Measurements from ENCODE around the gene CEP72. TPM values are rescaled to one million over a fixed set of nuclear protein-coding genes. Genes with fewer than 3 reads are reported as not detected.

The CEP72 gene
- total RNA-seq, 1 experiment from 2014 or later, result 33.2 TPM

DNA sequence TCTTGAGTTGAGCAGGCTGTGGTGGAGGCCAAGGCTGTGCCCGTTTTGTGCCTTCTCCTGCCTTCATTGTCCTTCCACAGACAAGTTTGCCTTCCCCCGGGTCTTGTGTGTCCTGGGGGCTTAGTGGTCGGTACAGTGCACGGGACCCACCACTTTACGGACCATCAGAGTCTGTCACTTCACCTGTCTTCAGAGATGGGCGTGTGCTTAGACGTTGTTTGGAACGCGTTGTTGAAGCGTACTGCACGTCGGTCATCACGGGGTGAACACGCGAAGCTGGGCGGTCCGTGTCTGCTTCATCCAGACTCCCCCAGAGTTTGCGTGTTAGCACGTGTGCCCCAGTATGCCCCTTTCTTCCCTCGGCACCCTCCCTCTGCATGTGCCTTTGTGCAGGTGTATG, 24.8 kb downstream of the CEP72 start:
- no TSS peak for BruUV-seq (replicated peaks)
- TF ChIP-seq SIN3A (IDR thresholded peaks at IDR 0.05; ENCODE audit: borderline replicate concordance, insufficient read depth, low read depth, low read length), result no peak
- TF ChIP-seq, protein P1, sequence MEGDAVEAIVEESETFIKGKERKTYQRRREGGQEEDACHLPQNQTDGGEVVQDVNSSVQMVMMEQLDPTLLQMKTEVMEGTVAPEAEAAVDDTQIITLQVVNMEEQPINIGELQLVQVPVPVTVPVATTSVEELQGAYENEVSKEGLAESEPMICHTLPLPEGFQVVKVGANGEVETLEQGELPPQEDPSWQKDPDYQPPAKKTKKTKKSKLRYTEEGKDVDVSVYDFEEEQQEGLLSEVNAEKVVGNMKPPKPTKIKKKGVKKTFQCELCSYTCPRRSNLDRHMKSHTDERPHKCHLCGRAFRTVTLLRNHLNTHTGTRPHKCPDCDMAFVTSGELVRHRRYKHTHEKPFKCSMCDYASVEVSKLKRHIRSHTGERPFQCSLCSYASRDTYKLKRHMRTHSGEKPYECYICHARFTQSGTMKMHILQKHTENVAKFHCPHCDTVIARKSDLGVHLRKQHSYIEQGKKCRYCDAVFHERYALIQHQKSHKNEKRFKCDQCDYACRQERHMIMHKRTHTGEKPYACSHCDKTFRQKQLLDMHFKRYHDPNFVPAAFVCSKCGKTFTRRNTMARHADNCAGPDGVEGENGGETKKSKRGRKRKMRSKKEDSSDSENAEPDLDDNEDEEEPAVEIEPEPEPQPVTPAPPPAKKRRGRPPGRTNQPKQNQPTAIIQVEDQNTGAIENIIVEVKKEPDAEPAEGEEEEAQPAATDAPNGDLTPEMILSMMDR (IDR thresholded peaks at IDR 0.05), result no peak
- TF ChIP-seq, protein P2, sequence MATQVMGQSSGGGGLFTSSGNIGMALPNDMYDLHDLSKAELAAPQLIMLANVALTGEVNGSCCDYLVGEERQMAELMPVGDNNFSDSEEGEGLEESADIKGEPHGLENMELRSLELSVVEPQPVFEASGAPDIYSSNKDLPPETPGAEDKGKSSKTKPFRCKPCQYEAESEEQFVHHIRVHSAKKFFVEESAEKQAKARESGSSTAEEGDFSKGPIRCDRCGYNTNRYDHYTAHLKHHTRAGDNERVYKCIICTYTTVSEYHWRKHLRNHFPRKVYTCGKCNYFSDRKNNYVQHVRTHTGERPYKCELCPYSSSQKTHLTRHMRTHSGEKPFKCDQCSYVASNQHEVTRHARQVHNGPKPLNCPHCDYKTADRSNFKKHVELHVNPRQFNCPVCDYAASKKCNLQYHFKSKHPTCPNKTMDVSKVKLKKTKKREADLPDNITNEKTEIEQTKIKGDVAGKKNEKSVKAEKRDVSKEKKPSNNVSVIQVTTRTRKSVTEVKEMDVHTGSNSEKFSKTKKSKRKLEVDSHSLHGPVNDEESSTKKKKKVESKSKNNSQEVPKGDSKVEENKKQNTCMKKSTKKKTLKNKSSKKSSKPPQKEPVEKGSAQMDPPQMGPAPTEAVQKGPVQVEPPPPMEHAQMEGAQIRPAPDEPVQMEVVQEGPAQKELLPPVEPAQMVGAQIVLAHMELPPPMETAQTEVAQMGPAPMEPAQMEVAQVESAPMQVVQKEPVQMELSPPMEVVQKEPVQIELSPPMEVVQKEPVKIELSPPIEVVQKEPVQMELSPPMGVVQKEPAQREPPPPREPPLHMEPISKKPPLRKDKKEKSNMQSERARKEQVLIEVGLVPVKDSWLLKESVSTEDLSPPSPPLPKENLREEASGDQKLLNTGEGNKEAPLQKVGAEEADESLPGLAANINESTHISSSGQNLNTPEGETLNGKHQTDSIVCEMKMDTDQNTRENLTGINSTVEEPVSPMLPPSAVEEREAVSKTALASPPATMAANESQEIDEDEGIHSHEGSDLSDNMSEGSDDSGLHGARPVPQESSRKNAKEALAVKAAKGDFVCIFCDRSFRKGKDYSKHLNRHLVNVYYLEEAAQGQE (IDR thresholded peaks at IDR 0.05; ENCODE audit: insufficient read depth in 1 of 2, low read depth in 2 of 2, low read length in 1 of 2), result no peak
- no peak for TF ChIP-seq POLR2AphosphoS5 (IDR thresholded peaks at IDR 0.05; ENCODE audit: low read depth, low read length)
- no peak for TF ChIP-seq TCF7L2 (IDR thresholded peaks at IDR 0.05; ENCODE audit: low read depth, low read length)
- intact Hi-C loops (cut with micrococcal nuclease; ENCODE audit: unreplicated experiment), result no loop called here
- ChIA-PET CTCF (no interaction called here), POLR2A (no interaction called here)
- in situ Hi-C loops (cut with HindIII; ENCODE audit: low pct_unique_long_range_greater_than_20kb, low sequenced_read_pairs), result no loop called here
- no peak for ATAC-seq
- Histone ChIP-seq H3K9me3 (ENCODE audit: control insufficient read depth, insufficient read depth, low read depth, low read length) (no peaks in the 10 kb centered on the region), H3K36me3 (ENCODE audit: control insufficient read depth, insufficient read depth, low read length) (peaks cover 6% of the 10 kb centered on the region), H3K4me3 (ENCODE audit: low read depth in 2 of 2, low read length in 2 of 2) (no peak overlapping the region), H3K4me1 (ENCODE audit: control insufficient read depth, insufficient read depth, low read length) (no peaks in the 10 kb centered on the region), H3K27ac (ENCODE audit: low read length) (no peak overlapping the region), H3K27me3 (ENCODE audit: control insufficient read depth, insufficient read depth, low read length) (no peaks in the 10 kb centered on the region)
- no peak for DNase-seq (ENCODE audit: low read depth, low spot score)

DNA sequence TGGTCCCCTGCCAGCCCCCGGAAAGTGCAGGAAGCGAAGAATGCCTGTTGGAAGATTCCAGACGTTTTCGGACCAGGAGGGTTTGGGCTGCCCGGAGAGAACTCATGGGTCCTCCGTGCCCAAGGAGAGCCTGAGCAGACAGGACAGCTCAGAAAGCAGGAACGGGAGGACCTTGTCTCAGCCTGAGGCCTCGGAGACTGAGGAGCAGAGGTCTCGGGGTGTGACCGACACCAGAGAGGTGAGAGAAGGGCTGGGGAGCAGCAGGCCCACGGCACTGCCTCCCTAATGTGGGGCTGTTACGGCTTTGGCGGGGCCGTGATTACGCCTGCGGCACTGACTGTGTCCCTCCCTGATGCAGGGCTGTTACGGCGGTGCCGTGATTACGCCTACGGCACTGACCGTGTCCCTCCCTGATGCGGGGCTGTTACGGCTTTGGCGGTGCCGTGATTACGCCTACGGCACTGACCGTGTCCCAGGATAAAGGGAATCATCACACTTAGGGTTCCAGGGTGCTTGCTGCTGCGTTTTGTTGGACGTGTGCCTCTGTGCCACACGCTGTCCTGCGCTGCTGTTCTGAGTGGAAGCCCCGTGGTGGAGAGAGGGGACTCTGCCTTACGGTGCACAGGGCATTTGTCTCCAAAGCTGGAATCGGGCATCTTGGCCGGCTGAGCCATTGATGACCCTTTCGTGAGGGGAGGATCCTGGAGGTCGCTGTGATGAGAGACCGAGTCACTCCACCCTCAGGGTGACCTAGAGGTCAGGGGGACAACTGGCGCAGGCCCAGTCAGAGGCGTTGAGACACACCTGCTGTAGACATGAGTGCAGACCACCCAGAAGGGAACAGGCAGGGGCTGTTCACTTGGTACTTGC, 25.7 kb downstream of the CEP72 start:
- H3K27me3 ChIP-seq (ENCODE audit: control insufficient read depth, insufficient read depth, low read length), result no peaks in the 10 kb centered on the region
- ChIA-PET POLR2A (no interaction called here), CTCF (no interaction called here)
- H3K4me3 ChIP-seq (ENCODE audit: low read depth in 2 of 2, low read length in 2 of 2), result no peak overlapping the region
- ATAC-seq (no peak), DNase-seq (ENCODE audit: low read depth, low spot score) (no peak)
- no peaks in the 10 kb centered on the region for H3K9me3 ChIP-seq (ENCODE audit: control insufficient read depth, insufficient read depth, low read depth, low read length)
- no TSS peak for BruUV-seq (replicated peaks)
- H3K4me1 ChIP-seq (ENCODE audit: control insufficient read depth, insufficient read depth, low read length), result no peaks in the 10 kb centered on the region
- H3K27ac ChIP-seq (ENCODE audit: low read length), result no peak overlapping the region
- in situ Hi-C loops (cut with HindIII; ENCODE audit: low pct_unique_long_range_greater_than_20kb, low sequenced_read_pairs), result no loop called here
- peaks cover 6% of the 10 kb centered on the region for H3K36me3 ChIP-seq (ENCODE audit: control insufficient read depth, insufficient read depth, low read length)
- TF ChIP-seq SIN3A (IDR thresholded peaks at IDR 0.05; ENCODE audit: borderline replicate concordance, insufficient read depth, low read depth, low read length), result no peak
- no peak for TF ChIP-seq TCF7L2 (IDR thresholded peaks at IDR 0.05; ENCODE audit: low read depth, low read length)
- TF ChIP-seq, protein P1 (IDR thresholded peaks at IDR 0.05), result no peak
- TF ChIP-seq, protein P2 (IDR thresholded peaks at IDR 0.05; ENCODE audit: insufficient read depth in 1 of 2, low read depth in 2 of 2, low read length in 1 of 2), result no peak
- no peak for TF ChIP-seq POLR2AphosphoS5 (IDR thresholded peaks at IDR 0.05; ENCODE audit: low read depth, low read length)
- intact Hi-C loops (cut with micrococcal nuclease; ENCODE audit: unreplicated experiment), result no loop called here
